H7 (cell line): ENCODE results near the gene STK4. TPM values are rescaled to one million over a fixed set of nuclear protein-coding genes. Genes with fewer than 3 reads are reported as not detected.
A peak's percentile ranks its signal among the peaks of the same experiment; 100 is the strongest.

ENCODE experiments used
- DNase-seq: peaks from one replicate; pipeline ENCODE4 v3.0.0; 2012
- H3K27me3 ChIP-seq: 2 replicates; pipeline ENCODE4 v1.6.0; 2011; ENCODE audit warnings: mild to moderate bottlenecking, low read length; ENCODE audit not compliant: control insufficient read depth, insufficient read depth
- H3K36me3 ChIP-seq: replicated peaks from 2 replicates; pipeline ENCODE4 v1.5.1; 2011; ENCODE audit warnings: low read length; ENCODE audit not compliant: control insufficient read depth, insufficient read depth
- H3K4me3 ChIP-seq: 2 replicates; pipeline ENCODE4 v1.5.1; 2011; ENCODE audit warnings: low read depth, mild to moderate bottlenecking, control low read depth, low read length, moderate library complexity; ENCODE audit not compliant: insufficient read depth
- total RNA-seq: library from RNA; depleted of rRNA; stranded (reverse); fragments of >200 nt; shearing (Covaris generic); gene quantifications from 2 replicates; pipeline ENCODE4 v1.2.3, GENCODE V29; 2014; rRNA removed

The STK4 gene
- total RNA-seq = 15.6 and 23.2 TPM in 2 replicates

GRCh38 chr20:44966030-44966961 is at the start of gene STK4:
STK4 (plus strand) TSS chr20:44966512; CDS start chr20:44966569, 57 bp downstream.
- Histone ChIP-seq H3K4me3 (peak within 1 kb of the TSS; percentile 92), H3K27me3 (peaks cover 4% of the 10 kb centered on the region), H3K36me3 (no peaks in the 10 kb centered on the region)
- peak; percentile 95 for DNase-seq

- Histone ChIP-seq H3K4me3 (no peak overlapping the region), H3K36me3 (peaks cover 34% of the 10 kb centered on the region), H3K27me3 (no peaks in the 10 kb centered on the region)
- peak; percentile 43 for DNase-seq
Observed at GRCh38 chr20:44916586-44916985, 49.7 kb upstream of the STK4 start.

GRCh38 chr20:44917399-44917798 is 48.9 kb upstream of the STK4 start:
- DNase-seq = no peak
- Histone ChIP-seq H3K4me3 (no peak overlapping the region), H3K27me3 (no peaks in the 10 kb centered on the region), H3K36me3 (peaks cover 34% of the 10 kb centered on the region)

GRCh38 chr20:44918342-44918741 is 48.0 kb upstream of the STK4 start:
- H3K36me3 ChIP-seq = peaks cover 30% of the 10 kb centered on the region
- no peaks in the 10 kb centered on the region for H3K27me3 ChIP-seq
- DNase-seq = no peak
- H3K4me3 ChIP-seq = no peak overlapping the region

- Histone ChIP-seq H3K4me3 (no peak overlapping the region), H3K27me3 (no peaks in the 10 kb centered on the region), H3K36me3 (peaks cover 29% of the 10 kb centered on the region)
- DNase-seq = no peak
Observed at GRCh38 chr20:44918761-44919160, 47.6 kb upstream of the STK4 start.

GRCh38 chr20:44921447-44921846 is 44.9 kb upstream of the STK4 start:
- Histone ChIP-seq H3K36me3 (peaks cover 29% of the 10 kb centered on the region), H3K27me3 (no peaks in the 10 kb centered on the region), H3K4me3 (no peak overlapping the region)
- peak; percentile 19 for DNase-seq

- DNase-seq = no peak
- Histone ChIP-seq H3K36me3 (peaks cover 24% of the 10 kb centered on the region), H3K27me3 (no peaks in the 10 kb centered on the region), H3K4me3 (no peak overlapping the region)
Observed at GRCh38 chr20:44924541-44924940, 41.8 kb upstream of the STK4 start.

GRCh38 chr20:44928595-44928994 is 37.7 kb upstream of the STK4 start:
- H3K4me3 ChIP-seq = no peak overlapping the region
- no peak for DNase-seq
- peaks cover 26% of the 10 kb centered on the region for H3K36me3 ChIP-seq
- H3K27me3 ChIP-seq = no peaks in the 10 kb centered on the region

- no peaks in the 10 kb centered on the region for H3K27me3 ChIP-seq
- peaks cover 18% of the 10 kb centered on the region for H3K36me3 ChIP-seq
- H3K4me3 ChIP-seq = no peak overlapping the region
- DNase-seq = peak; percentile 52
Observed at GRCh38 chr20:44930517-44931168, 35.7 kb upstream of the STK4 start.

GRCh38 chr20:44931911-44932310 is 34.4 kb upstream of the STK4 start:
- no peaks in the 10 kb centered on the region for H3K27me3 ChIP-seq
- no peak overlapping the region for H3K4me3 ChIP-seq
- peaks cover 23% of the 10 kb centered on the region for H3K36me3 ChIP-seq
- no peak for DNase-seq

- DNase-seq = no peak
- Histone ChIP-seq H3K36me3 (peaks cover 26% of the 10 kb centered on the region), H3K27me3 (no peaks in the 10 kb centered on the region), H3K4me3 (no peak overlapping the region)
Observed at GRCh38 chr20:44932916-44933315, 33.4 kb upstream of the STK4 start.

GRCh38 chr20:44936510-44936909 is 29.8 kb upstream of the STK4 start:
- H3K4me3 ChIP-seq = no peak overlapping the region
- no peaks in the 10 kb centered on the region for H3K27me3 ChIP-seq
- no peak for DNase-seq
- peaks cover 29% of the 10 kb centered on the region for H3K36me3 ChIP-seq

GRCh38 chr20:44938637-44939036 is 27.7 kb upstream of the STK4 start:
- Histone ChIP-seq H3K4me3 (no peak overlapping the region), H3K27me3 (no peaks in the 10 kb centered on the region), H3K36me3 (peaks cover 29% of the 10 kb centered on the region)
- no peak for DNase-seq

GRCh38 chr20:44941120-44941691 is 25.1 kb upstream of the STK4 start:
- DNase-seq = no peak
- no peak overlapping the region for H3K4me3 ChIP-seq
- no peaks in the 10 kb centered on the region for H3K27me3 ChIP-seq
- H3K36me3 ChIP-seq = peaks cover 29% of the 10 kb centered on the region
